Mesendoderm (in vitro differentiated cells): ENCODE measurements around the gene ALKAL2.

Experiments
- DNase-seq: peaks from one replicate; pipeline ENCODE4 v3.0.0; 2013
- H2AK5ac ChIP-seq: 2 replicates; pipeline ENCODE4 v1.6.1; 2013; ENCODE audit warnings: low read length, inconsistent platforms
- H2BK120ac ChIP-seq: 2 replicates; pipeline ENCODE4 v1.6.1; 2013; ENCODE audit warnings: low read depth, mild to moderate bottlenecking, low read length, moderate library complexity, mixed read lengths
- H2BK15ac ChIP-seq: replicated peaks from 2 replicates; pipeline ENCODE4 v1.6.1; 2013; ENCODE audit warnings: low read depth, mild to moderate bottlenecking, moderate library complexity
- H2BK5ac ChIP-seq: 2 replicates; pipeline ENCODE4 v1.6.1; 2013; ENCODE audit warnings: low read length, inconsistent platforms
- H3K18ac ChIP-seq: 2 replicates; pipeline ENCODE4 v1.6.1; 2013; ENCODE audit warnings: mild to moderate bottlenecking, low read length, mixed read lengths
- H3K23ac ChIP-seq: one replicate; pipeline ENCODE4 v1.6.1; 2013; ENCODE audit warnings: low read length
- H3K27ac ChIP-seq: 2 replicates; pipeline ENCODE4 v1.5.1; 2013; ENCODE audit warnings: low read depth, mild to moderate bottlenecking, inconsistent platforms, low read length, moderate library complexity
- H3K27me3 ChIP-seq: 2 replicates; pipeline ENCODE4 v1.6.1; 2013; ENCODE audit warnings: low read length, control low read depth, mild to moderate bottlenecking, inconsistent platforms; ENCODE audit not compliant: insufficient read depth, poor library complexity
- H3K36me3 ChIP-seq: 2 replicates; pipeline ENCODE4 v1.6.1; 2013; ENCODE audit warnings: low read length, inconsistent platforms; ENCODE audit not compliant: control insufficient read depth, insufficient read depth
- H3K4ac ChIP-seq: one replicate; pipeline ENCODE4 v1.6.1; 2013; ENCODE audit warnings: low read depth, mild to moderate bottlenecking, low read length, moderate library complexity
- H3K4me1 ChIP-seq: 2 replicates; pipeline ENCODE4 v1.6.1; 2013; ENCODE audit warnings: low read depth, low read length, inconsistent platforms; ENCODE audit not compliant: control insufficient read depth
- H3K4me2 ChIP-seq: 2 replicates; pipeline ENCODE4 v1.6.1; 2013; ENCODE audit warnings: low read length
- H3K4me3 ChIP-seq: 2 replicates; pipeline ENCODE4 v1.5.1; 2013; ENCODE audit warnings: mild to moderate bottlenecking, low read length
- H3K56ac ChIP-seq: one replicate; pipeline ENCODE4 v1.6.1; 2013; ENCODE audit warnings: low read length
- H3K79me1 ChIP-seq: 2 replicates; pipeline ENCODE4 v1.6.1; 2013; ENCODE audit warnings: low read length, inconsistent platforms
- H3K79me2 ChIP-seq: 2 replicates; pipeline ENCODE4 v1.6.1; 2013; ENCODE audit warnings: mild to moderate bottlenecking, low read length; ENCODE audit not compliant: control insufficient read depth, insufficient read depth
- H3K9ac ChIP-seq: 2 replicates; pipeline ENCODE4 v1.6.1; 2013; ENCODE audit warnings: low read length, inconsistent platforms
- H4K5ac ChIP-seq: one replicate; pipeline ENCODE4 v1.6.1; 2013; ENCODE audit warnings: low read length
- H4K8ac ChIP-seq: one replicate; pipeline ENCODE4 v1.6.1; 2013; ENCODE audit warnings: low read depth, mild to moderate bottlenecking, control low read depth, low read length, moderate library complexity
- WGBS: extraction: QIAGEN DNeasy Blood & Tissue Kit; methylation state at CpG from one replicate; pipeline ENCODE4 v1.1.7; 2013; ENCODE audit warnings: low lambda C conversion rate, missing lambda C conversion rate; ENCODE audit not compliant: insufficient coverage; ENCODE audit errors: extremely low coverage; 5-methylcytosine and 5-hydroxymethylcytosine counted together

Gene ALKAL2

DNA sequence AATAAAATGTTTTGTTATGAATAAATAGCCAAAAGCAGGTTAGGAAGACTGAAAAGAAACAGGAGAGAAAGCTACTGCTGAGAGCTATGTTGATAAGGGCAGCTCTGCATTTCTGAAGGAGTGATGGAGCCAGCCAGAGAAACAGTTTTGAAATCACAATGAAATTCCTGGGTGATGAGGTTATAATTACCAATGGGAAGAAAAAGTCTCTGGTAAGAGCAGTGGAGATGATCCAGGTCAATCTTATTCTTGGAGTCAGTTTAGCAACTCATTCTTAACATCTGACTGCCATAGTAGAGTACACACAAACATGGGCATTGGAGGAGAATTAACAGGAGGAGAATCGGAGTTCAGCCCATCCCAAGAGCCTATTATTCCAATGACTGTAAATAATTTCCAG lies 2.4 kb downstream of the ALKAL2 start:
- Histone ChIP-seq H4K5ac (no peak overlapping the region), H3K79me1 (peaks cover 2% of the 10 kb centered on the region), H3K56ac (no peak overlapping the region), H3K4me2 (no peak overlapping the region), H3K27me3 (peaks cover 1% of the 10 kb centered on the region), H3K27ac (no peak overlapping the region), H3K79me2 (no peaks in the 10 kb centered on the region), H2BK5ac (no peak overlapping the region), H3K4me1 (peaks cover 12% of the 10 kb centered on the region), H3K4me3 (no peak overlapping the region), H3K36me3 (peaks cover 5% of the 10 kb centered on the region), H2BK120ac (no peak overlapping the region), H3K4ac (no peak overlapping the region), H3K23ac (no peak overlapping the region), H3K18ac (no peak overlapping the region), H4K8ac (no peak overlapping the region), H2BK15ac (no peak overlapping the region), H2AK5ac (no peak overlapping the region), H3K9ac (no peak overlapping the region)
- DNase-seq, result peak; percentile 76
- no CpG with 5 or more reads among the region's 1 CpG for WGBS

DNA sequence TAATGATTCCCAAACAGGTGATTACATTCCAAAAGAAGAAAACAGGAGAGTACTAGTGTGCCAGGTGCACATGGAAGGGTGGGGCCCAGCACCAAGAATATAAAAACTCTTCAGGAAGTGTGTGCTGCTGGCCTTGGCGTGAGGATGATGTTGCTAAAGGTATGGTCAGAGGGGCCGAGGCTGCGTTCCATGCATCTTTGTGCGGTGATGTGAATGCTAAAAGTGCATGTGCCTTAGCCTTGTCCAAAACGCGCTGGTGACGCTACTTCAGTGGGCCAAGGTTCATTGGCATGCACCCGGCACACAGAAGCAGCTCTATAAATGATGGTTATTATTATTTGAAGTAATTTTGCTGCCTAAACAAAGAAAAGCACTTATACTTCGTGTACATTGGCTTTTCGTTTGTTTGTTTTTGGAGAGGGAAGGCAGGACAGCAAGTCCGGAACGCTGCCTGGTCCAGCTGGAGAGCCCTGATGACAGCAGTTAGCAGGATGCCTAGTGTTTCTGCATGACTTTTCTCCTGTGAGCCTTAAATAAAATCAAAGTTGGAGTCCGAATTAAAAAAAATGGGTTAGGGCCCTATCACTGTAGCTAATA lies 2.9 kb downstream of the ALKAL2 start:
- DNase-seq, result no peak
- H3K4me2 ChIP-seq, result no peak overlapping the region
- no peaks in the 10 kb centered on the region for H3K79me2 ChIP-seq
- H2BK120ac ChIP-seq, result no peak overlapping the region
- no peak overlapping the region for H4K5ac ChIP-seq
- H3K36me3 ChIP-seq, result peaks cover 5% of the 10 kb centered on the region
- peaks cover 12% of the 10 kb centered on the region for H3K4me1 ChIP-seq
- no peak overlapping the region for H4K8ac ChIP-seq
- no peak overlapping the region for H3K27ac ChIP-seq
- no peak overlapping the region for H3K23ac ChIP-seq
- no peak overlapping the region for H3K56ac ChIP-seq
- no peak overlapping the region for H2BK5ac ChIP-seq
- no CpG with 5 or more reads among the region's 13 CpGs for WGBS
- no peak overlapping the region for H2AK5ac ChIP-seq
- H3K18ac ChIP-seq, result no peak overlapping the region
- no peak overlapping the region for H3K9ac ChIP-seq
- H2BK15ac ChIP-seq, result no peak overlapping the region
- peaks cover 2% of the 10 kb centered on the region for H3K79me1 ChIP-seq
- no peak overlapping the region for H3K4me3 ChIP-seq
- H3K27me3 ChIP-seq, result peaks cover 1% of the 10 kb centered on the region
- no peak overlapping the region for H3K4ac ChIP-seq

DNA sequence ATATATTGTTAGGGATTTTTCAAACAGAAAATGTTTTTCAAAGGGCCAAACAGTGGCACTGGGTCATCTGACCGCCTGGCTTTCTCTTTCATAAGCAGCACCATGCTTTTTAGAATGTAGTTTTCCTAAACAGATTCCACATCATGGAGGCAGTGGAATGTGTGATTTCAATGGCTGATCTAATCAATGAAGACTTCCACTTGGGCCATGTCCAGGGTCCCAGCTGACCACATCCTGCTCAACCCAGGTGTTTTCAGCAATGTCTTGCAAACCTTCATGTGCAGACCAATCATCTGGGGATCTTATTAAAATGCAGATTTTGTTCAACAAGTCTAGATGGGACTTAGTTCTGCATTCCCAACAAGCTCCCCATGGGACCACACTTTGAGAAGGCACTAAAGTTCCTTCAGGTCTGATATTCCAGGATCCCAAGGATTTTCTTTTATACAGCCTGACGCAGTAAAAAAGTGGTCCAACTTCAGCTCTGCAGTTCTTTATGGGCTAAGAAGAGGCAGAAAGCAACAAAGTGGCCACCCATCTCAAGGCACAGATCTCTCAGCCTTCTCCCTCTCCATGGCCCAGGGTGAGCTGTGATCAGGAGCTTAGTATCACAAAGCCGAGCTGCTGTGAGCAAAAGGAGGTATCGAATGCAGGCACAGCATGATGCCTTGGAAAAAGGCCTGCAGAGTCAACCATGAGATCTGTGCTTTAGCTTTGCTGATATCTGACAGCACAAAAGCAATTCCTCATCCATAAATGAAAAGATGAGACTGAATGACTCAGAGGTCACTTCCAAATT lies 3.7 kb downstream of the ALKAL2 start:
- Histone ChIP-seq H4K8ac (no peak overlapping the region), H3K56ac (no peak overlapping the region), H2BK120ac (no peak overlapping the region), H3K27me3 (no peaks in the 10 kb centered on the region), H3K4ac (no peak overlapping the region), H3K36me3 (peaks cover 5% of the 10 kb centered on the region), H3K4me3 (no peak overlapping the region), H3K18ac (no peak overlapping the region), H2BK15ac (no peak overlapping the region), H2BK5ac (no peak overlapping the region), H3K27ac (no peak overlapping the region), H3K4me1 (peaks cover 12% of the 10 kb centered on the region), H3K4me2 (no peak overlapping the region), H3K9ac (no peak overlapping the region), H3K23ac (no peak overlapping the region), H4K5ac (no peak overlapping the region), H2AK5ac (no peak overlapping the region), H3K79me1 (peaks cover 2% of the 10 kb centered on the region), H3K79me2 (no peaks in the 10 kb centered on the region)
- DNase-seq, result peak; percentile 57
- WGBS, result no CpG with 5 or more reads among the region's 4 CpGs

DNA sequence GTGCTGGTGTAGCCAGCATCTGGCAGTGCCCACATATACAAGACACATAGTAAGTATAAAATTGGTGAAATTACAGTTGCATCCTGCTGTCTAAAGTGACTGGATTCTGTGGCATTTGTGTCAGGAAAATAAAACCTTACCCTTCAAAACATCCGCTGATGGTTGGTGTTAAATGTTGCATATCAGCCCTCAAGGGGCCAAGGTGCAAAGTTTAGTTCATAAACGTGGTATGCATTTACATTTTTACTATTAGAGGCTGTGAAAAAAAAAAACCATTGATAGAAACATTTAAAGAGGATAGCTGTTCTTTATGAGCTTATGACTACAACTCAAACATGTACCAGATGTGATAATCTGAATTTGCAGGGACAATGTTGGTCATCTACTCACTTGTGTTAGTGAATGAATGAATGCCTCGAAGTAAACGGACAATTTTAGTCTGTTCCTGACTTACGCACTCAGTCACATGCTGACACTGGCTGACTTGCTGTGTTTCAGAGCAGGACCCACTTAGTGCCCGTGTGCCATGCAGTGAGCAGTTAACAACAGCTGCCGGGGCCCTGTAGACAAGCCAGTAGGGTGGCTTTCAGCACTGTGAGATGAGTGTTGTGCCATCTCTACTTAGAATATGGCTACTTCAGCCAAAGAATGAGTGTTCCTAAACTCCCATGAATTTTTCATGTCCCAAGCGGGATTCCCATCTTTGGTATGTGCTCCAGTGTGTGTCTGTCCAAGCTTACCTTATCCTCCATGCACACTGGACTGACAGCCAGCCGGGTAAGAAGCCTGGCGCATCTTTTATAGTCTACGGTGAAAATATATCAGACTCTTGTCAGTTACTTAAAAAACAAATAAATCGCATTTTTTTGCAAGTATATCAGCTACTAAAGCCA lies 5.3 kb downstream of the ALKAL2 start:
- Histone ChIP-seq H3K23ac (no peak overlapping the region), H3K4me3 (no peak overlapping the region), H3K4me2 (no peak overlapping the region), H2AK5ac (no peak overlapping the region), H2BK5ac (no peak overlapping the region), H4K5ac (no peak overlapping the region), H3K9ac (no peak overlapping the region), H3K4me1 (peaks cover 12% of the 10 kb centered on the region), H3K4ac (no peak overlapping the region), H3K79me2 (no peaks in the 10 kb centered on the region), H3K56ac (no peak overlapping the region), H3K18ac (no peak overlapping the region), H3K27ac (no peak overlapping the region), H2BK15ac (no peak overlapping the region), H2BK120ac (no peak overlapping the region), H3K79me1 (peaks cover 2% of the 10 kb centered on the region), H4K8ac (no peak overlapping the region), H3K27me3 (no peaks in the 10 kb centered on the region), H3K36me3 (peaks cover 9% of the 10 kb centered on the region)
- no peak for DNase-seq
- WGBS, result no CpG with 5 or more reads among the region's 12 CpGs

DNA sequence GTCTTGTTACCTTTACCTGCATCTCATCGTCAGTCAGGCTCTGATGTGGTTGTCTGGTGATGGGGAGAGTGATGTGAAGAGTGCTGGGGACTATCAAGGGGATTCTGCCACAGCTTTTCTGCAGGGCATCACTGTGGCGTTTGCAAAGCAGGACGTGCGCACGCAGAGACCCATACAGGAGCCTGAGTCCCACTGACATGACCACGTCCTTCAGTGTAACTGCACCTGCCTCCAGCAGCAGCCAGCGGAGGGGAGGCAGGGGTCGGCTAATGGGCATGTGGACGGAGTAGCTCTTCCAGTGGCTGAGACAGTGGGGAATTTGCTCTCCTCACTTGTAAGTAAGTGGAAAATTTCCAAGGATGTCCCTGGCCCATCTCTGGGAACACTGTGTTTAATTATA lies 6.5 kb downstream of the ALKAL2 start:
- H2AK5ac ChIP-seq, result no peak overlapping the region
- H4K8ac ChIP-seq, result no peak overlapping the region
- H3K23ac ChIP-seq, result no peak overlapping the region
- no peak overlapping the region for H2BK120ac ChIP-seq
- H3K9ac ChIP-seq, result no peak overlapping the region
- H3K79me2 ChIP-seq, result peaks cover under 1% of the 10 kb centered on the region
- no peaks in the 10 kb centered on the region for H3K27me3 ChIP-seq
- peaks cover 4% of the 10 kb centered on the region for H3K79me1 ChIP-seq
- H3K4me3 ChIP-seq, result no peak overlapping the region
- H3K36me3 ChIP-seq, result peaks cover 12% of the 10 kb centered on the region
- H3K4me2 ChIP-seq, result no peak overlapping the region
- H3K27ac ChIP-seq, result no peak overlapping the region
- no peak for DNase-seq
- no peak overlapping the region for H2BK5ac ChIP-seq
- no peak overlapping the region for H4K5ac ChIP-seq
- no CpG with 5 or more reads among the region's 9 CpGs for WGBS
- H3K4ac ChIP-seq, result no peak overlapping the region
- peaks cover 12% of the 10 kb centered on the region for H3K4me1 ChIP-seq
- no peak overlapping the region for H2BK15ac ChIP-seq
- no peak overlapping the region for H3K18ac ChIP-seq
- no peak overlapping the region for H3K56ac ChIP-seq
